Breast epithelium (tissue), 3 donors: ENCODE data around the gene DNAJB5.

Source experiments
- POLR2AphosphoS5 ChIP-seq, 3 donors: sonication (generic); formaldehyde crosslinking; IDR thresholded peaks; one replicate each; pipeline ENCODE4 v1.6.1; 2017; ENCODE audit warnings: antibody characterized with exemption in 3 of 3
- TF ChIP-seq, protein P1 (sequence below), 3 donors: fragments of 450-650 bp; IDR thresholded peaks; one replicate each; pipeline ENCODE4 v1.5.1; 2016 to 2017; ENCODE audit warnings: antibody characterized with exemption in 3 of 3, mild to moderate bottlenecking in 3 of 3, moderate library complexity in 3 of 3

DNA sequence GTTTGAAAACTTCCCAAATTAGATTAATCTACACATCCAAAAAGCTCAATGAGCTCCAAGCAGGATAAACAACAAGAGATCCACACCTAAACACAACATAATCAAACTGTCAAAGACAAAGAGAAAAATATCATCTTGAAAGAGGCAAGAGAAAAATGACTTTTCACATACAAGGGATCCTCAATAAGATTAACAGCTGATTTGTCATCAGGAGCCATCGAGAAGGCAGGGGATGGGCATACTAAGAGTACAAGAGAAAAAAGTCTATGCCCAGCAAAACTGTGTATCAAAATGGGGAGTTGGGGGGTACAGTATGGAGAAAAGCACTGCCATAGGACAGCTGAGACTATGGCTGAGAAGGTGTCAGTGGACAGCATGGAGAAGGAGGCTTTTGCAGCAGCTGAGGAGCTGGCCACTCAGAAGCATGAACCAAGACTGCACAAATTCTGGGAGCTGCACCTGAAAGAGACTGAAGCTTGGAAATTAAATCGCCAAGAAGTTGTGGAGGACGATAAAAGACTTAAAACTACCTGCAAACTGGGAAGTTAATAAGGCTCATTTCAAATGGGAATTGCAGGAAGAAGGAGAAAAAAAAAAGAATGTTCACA lies 20.9 kb downstream of the DNAJB5 start:
- TF ChIP-seq, protein P1, sequence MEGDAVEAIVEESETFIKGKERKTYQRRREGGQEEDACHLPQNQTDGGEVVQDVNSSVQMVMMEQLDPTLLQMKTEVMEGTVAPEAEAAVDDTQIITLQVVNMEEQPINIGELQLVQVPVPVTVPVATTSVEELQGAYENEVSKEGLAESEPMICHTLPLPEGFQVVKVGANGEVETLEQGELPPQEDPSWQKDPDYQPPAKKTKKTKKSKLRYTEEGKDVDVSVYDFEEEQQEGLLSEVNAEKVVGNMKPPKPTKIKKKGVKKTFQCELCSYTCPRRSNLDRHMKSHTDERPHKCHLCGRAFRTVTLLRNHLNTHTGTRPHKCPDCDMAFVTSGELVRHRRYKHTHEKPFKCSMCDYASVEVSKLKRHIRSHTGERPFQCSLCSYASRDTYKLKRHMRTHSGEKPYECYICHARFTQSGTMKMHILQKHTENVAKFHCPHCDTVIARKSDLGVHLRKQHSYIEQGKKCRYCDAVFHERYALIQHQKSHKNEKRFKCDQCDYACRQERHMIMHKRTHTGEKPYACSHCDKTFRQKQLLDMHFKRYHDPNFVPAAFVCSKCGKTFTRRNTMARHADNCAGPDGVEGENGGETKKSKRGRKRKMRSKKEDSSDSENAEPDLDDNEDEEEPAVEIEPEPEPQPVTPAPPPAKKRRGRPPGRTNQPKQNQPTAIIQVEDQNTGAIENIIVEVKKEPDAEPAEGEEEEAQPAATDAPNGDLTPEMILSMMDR (IDR thresholded peaks at IDR 0.05) = no peak
- TF ChIP-seq POLR2AphosphoS5 (IDR thresholded peaks at IDR 0.05) = no peak
